OCI-M2 (cell line): Measurements from ENCODE around the gene IL1RAPL1.

Experiments used
- DNase-seq: peaks from one replicate; lab custom pipeline; 2025; ENCODE audit not compliant: unreplicated experiment; lab: John Stamatoyannopoulos, UW

The IL1RAPL1 gene

DNA sequence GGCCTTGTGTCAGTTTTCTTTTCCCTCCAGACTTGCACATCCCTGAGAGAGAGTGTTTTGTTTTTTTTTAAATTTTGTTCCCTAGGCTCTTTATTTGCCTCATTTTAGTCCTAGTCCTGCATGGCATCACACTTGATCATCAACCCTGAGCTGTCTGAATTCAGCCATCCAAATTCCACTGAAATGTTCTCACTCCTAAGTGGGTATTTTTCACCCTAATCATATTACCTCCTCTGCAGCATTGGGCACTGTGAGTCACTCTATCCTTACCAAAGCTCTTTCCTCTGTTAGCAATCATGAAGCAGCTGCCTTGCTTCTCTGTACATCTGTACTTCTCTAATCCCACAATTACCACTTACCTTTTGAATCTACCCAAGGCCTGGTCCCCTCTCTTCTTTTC lies 1271.5 kb downstream of the IL1RAPL1 start:
- no peak for DNase-seq

DNA sequence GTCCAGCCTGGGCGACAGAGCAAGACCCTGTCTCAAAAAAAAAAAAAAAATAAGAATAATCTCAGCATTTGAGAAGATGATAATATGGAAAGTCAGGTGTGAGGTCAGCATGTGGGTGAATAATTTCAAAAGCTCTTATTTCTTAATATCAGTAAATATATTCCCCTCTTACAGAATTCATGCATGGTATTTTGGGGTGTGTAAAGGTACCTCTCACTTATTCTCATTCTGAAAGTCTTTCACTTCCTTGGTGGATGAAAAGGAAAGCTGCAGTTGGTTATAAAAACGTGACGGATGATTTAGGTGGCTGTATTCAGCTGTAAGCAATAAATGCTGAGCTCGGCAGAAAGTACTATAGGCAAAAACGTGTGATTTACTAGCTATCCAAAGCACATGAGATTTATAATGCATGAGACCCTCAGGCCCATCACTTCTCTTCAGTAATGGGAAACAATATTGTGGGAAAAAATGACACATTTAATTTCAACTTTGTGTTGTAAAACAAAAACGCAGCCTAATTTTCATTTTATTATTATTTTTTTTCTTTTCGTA lies 1275.0 kb downstream of the IL1RAPL1 start:
- no peak for DNase-seq

DNA sequence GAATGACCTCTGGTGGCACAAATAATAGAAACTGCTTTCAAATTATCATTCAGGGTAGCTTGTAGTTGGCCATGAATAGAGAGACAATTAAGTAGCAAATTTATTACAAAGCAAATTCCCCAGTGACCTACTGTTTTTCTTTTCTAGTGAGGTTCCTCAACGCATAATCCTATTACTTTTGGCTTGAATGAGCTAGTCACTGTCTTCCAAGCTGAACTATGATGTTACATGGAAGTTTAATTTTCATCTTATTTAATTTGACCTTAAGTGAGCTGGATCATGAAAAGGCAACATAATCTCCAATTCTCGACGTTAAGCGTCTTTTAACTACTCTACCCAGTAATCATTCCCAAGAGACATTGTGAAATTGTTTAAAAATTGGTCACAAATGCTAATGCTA lies 1280.7 kb downstream of the IL1RAPL1 start:
- no peak for DNase-seq

DNA sequence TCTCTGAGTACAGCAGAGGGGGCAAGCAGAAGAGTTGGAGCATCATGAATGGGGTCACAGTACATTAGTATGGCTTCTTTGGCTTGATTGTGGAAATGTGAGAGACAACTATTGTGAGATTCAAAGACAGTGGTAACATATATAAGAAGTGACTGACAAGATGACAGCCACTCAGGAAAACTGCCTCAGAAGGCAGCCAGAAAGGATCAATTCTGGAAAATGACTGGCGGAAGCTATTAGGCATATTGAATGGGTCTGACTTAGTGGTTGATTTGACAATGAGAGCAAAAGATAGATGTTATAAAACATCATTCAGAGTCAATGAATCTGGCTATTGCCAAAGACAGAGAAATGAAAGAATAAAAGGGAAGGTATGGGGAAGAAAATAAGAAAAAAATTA lies 1282.6 kb downstream of the IL1RAPL1 start:
- no peak for DNase-seq

DNA sequence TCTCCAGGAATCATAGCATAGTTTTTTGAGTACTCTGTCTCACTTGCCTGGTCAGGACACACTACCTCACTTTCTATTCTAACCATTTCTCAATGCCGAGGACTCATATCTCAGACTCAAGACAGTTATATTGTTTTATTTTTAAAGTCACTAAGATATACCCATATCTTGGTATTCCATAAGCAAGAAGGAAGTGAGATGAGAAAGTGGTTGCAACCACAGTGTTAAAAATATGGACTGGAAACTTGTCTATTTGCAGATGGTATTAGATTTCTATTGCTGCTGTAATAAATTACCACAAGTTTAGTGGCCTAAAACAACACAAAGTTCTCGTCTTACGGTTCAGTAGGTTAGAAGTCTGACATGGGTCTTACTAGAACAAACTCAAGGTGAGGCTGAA lies 1283.4 kb downstream of the IL1RAPL1 start:
- no peak for DNase-seq

DNA sequence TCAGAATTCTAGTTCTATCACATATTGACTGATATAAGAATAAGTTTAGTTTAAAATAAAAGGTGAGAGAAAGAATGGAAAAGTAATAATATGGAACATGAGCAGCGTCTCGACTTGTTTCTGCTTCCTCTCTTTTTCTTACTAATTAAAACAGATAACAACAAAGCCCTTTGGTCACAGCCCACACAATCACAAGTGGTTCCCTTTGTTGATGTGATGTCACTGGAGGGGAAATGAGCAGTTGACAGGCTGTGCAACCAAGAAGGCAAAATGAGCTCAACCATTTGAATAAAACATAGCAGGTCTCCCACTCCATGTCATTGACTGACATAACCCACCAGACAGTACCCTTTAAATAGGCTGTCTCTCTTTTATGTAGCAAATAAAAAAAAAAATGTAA lies 1285.6 kb downstream of the IL1RAPL1 start:
- DNase-seq: no peak

DNA sequence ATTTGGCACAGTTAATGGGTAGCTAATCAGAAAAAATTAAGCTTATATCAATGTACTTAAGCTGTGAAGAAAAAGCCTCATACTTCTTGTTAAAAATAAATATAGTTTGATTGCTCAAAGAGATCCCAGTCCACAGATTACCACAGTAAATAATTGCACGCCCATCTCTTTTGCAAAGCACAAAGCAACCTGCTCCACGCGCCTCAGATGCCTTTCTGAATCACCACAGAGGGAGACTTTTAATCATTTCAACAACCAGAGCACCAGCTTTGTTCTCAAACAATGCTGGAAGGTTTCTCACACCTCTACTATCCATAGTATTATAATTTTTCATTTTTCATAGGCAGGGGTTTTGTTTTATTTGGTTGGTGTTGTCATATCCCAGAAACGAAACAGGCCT lies 1289.5 kb downstream of the IL1RAPL1 start:
- no peak for DNase-seq

- no peak for DNase-seq
Observed at GRCh38 chrX:29880977-29881376, 1293.7 kb downstream of the IL1RAPL1 start.

- DNase-seq: no peak
Observed at GRCh38 chrX:29890004-29890403, 1302.8 kb downstream of the IL1RAPL1 start.

- DNase-seq: no peak
Observed at GRCh38 chrX:29890646-29891200, 1303.5 kb downstream of the IL1RAPL1 start.

- DNase-seq: no peak
Observed at GRCh38 chrX:29902004-29902403, 1314.8 kb downstream of the IL1RAPL1 start.

GRCh38 chrX:29903360-29903759 lies 1316.1 kb downstream of the IL1RAPL1 start:
- DNase-seq: no peak

- DNase-seq: no peak
Observed at GRCh38 chrX:29911673-29912072, 1324.4 kb downstream of the IL1RAPL1 start.

DNA sequence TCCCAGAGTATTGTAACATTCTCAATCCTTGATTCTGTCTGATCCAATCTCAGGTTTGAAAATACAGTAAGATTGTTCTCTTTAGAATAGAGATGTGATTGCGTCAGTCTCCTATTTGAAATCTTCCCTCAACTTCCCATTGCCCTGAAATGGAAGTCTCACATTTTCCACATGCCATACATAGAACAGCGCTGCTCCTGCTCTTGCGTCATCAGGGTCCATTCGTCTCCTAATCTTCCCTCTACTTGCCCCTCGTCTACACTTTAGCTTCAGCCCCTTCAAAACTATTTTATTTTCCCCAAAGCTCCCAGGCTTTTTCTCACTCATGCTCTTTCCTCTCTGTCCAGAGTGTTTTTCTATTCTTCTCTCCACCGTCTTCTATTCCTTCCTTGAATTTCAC lies 1326.4 kb downstream of the IL1RAPL1 start:
- DNase-seq: no peak

DNA sequence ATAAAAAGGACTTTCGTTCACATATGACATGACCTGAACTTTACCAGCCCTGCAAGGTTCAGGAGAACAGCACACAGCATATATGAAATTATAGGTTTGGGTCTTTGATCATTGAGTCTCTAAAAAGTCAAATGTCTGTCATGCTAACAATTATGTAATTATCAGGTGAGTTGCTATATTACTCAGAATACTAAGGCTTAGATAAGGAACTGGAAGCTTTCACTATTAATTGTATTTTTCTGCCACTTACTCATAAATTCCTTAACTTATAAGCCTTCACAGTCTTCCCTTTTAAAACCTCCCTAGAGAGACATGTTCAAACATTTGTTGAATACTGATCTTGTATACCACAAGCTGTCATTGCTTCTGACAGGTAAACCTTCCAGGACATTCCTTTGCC lies 1335.4 kb downstream of the IL1RAPL1 start:
- DNase-seq: no peak

DNA sequence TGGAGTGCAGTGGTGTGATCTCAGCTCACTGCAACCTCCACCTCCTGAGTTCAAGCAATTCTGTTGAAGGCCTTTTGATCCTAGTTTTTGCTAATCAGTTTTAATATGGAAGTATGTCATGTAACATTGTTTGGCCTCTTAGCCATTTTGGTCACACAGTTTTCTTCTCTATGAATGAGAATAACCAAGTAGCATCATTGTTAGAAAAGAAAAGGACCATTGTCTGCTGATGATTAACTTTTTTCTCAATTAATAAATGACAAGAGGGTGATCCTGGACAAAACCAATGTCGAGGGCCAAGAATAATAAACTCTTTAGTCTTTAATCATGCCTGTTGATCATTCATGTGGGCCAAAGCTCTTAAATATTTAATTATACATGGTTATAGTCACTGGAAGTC lies 1338.8 kb downstream of the IL1RAPL1 start:
- no peak for DNase-seq

DNA sequence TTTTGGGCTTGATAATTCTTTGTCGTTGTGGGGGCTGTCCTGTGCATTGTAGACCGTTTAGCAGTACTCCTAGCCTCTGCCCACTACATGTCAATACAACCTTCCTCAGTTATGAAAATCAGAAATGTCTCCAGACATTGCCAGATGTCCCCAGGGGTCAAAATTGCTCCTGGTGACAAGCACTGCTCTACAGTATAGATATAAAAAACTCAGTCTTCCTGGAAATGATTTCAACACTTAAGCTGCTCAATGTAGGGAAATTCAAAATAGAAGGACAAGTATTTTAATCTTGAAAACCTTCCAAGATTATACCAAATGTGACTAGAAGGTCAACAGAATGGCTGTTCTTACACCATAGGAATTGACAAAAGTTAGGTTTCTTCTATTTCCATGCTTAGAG lies 1339.4 kb downstream of the IL1RAPL1 start:
- no peak for DNase-seq

DNA sequence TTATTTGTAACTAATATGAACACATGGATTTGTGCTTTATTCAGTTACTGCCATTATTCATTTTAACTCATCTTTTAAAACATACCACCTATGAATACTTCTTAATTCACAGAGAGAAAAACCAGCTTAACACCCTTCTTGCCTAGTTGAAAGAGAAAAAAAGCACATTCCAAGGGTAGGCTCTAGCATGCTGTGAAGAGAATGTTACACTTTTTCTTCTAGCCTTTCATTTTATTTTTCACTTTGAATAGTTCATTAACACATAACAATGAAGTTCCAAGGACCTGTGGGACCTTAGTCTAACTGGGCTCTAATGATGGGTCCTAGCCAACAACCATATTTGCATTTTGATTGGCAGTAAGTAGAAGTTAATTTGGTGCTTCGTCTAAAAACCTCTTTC lies 1348.2 kb downstream of the IL1RAPL1 start:
- DNase-seq: no peak

- no peak for DNase-seq
Observed at GRCh38 chrX:29940750-29941149, 1353.5 kb downstream of the IL1RAPL1 start.

- DNase-seq: no peak
Observed at GRCh38 chrX:29941287-29941686, 1354.0 kb downstream of the IL1RAPL1 start.

- DNase-seq: no peak
Observed at GRCh38 chrX:29947225-29947624, 1360.0 kb downstream of the IL1RAPL1 start.

DNA sequence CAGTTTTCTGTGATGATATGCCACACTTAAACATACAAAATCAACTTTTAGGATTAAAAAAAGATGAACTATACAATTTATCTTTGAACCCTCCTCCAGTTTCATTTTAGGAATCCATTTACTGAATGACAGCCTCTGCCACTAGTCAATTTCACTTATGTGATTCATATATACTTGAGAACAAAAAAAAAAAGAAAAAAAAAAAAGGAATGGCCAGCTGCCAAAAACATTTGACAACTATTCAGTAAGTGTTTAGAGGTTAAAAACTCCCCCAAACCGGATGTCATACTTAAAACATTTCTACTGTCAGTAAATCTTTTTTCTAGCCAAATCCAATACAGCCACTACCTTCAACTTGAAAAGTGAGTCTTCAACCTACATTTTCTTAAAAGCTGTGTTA lies 1361.4 kb downstream of the IL1RAPL1 start:
- no peak for DNase-seq

- DNase-seq: no peak
Observed at GRCh38 chrX:29952016-29952415, 1364.8 kb downstream of the IL1RAPL1 start.
